Vagina (tissue), 2 donors: ENCODE results near the gene ANAPC10.

Source experiments
- POLR2A ChIP-seq, 2 donors: fragments of 450-650 bp; IDR thresholded peaks; one replicate each; pipeline ENCODE4 v1.6.1; 2017; ENCODE audit warnings: antibody characterized with exemption in 2 of 2, mild to moderate bottlenecking in 2 of 2, moderate library complexity in 2 of 2
- TF ChIP-seq, protein P1 (sequence below), 3 experiments: fragments of 450-650 bp in 2 of 3; fragments of 200-600 bp in 1 of 3; sonication (generic) in 1 of 3; IDR thresholded peaks; one replicate each; pipeline ENCODE4 v1.5.1; 2017 to 2019; ENCODE audit warnings: antibody characterized with exemption in 3 of 3, mild to moderate bottlenecking in 2 of 3, moderate library complexity in 2 of 3

DNA sequence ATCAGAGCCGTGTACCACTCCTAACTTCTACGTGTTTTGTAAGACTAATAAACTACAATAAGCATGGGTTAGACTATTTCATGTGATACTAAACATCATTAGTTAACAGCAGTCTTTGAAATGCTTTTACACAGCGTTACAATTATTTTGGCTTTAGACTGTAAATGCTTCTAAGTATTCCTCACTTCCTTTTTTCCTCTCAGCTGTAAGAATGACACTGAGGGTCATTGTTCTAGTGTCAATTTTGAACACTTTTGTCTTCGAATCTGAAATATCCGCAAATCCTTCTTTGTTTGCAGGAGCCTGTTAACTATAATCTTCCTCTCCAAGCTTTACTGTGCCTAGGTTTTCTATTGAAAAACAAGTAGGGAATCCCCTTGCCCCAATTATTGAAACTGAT lies 1.7 kb upstream of the ANAPC10 start:
- TF ChIP-seq, protein P1, sequence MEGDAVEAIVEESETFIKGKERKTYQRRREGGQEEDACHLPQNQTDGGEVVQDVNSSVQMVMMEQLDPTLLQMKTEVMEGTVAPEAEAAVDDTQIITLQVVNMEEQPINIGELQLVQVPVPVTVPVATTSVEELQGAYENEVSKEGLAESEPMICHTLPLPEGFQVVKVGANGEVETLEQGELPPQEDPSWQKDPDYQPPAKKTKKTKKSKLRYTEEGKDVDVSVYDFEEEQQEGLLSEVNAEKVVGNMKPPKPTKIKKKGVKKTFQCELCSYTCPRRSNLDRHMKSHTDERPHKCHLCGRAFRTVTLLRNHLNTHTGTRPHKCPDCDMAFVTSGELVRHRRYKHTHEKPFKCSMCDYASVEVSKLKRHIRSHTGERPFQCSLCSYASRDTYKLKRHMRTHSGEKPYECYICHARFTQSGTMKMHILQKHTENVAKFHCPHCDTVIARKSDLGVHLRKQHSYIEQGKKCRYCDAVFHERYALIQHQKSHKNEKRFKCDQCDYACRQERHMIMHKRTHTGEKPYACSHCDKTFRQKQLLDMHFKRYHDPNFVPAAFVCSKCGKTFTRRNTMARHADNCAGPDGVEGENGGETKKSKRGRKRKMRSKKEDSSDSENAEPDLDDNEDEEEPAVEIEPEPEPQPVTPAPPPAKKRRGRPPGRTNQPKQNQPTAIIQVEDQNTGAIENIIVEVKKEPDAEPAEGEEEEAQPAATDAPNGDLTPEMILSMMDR (IDR thresholded peaks at IDR 0.05) = no peak
- no peak for TF ChIP-seq POLR2A (IDR thresholded peaks at IDR 0.05)
